GM12874 (cell line): Measurements from ENCODE around the gene FADD.

ENCODE experiments used
- CTCF ChIP-seq: IDR thresholded peaks from 2 replicates; pipeline ENCODE4 v1.5.1; 2011; ENCODE audit warnings: low read depth, mild to moderate bottlenecking, control low read depth, low read length, moderate library complexity; ENCODE audit not compliant: insufficient read depth

The FADD gene

DNA sequence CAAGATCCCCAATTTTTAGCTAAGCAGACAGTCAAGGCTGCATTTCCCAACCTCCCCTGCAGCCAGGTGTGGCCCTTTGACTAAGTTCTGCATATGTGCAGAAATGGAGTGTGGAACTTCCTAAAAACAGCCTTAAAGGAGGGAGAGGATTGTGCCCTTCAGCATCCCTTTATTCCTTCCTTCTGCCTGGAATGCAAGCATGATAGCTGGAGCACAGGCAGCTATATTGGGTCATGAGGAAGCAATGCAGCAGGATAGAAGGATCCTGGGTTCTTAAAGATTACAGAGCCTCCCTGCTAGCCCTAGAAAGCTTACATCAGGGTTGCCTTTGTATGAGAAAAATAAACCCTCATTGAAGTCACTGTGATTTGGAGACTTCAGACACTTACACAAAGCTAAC is 29.9 kb downstream of the FADD start:
- no peak for TF ChIP-seq CTCF

- TF ChIP-seq CTCF = no peak
Measured at GRCh38 chr11:70233511-70233934, 30.4 kb downstream of the FADD start.

DNA sequence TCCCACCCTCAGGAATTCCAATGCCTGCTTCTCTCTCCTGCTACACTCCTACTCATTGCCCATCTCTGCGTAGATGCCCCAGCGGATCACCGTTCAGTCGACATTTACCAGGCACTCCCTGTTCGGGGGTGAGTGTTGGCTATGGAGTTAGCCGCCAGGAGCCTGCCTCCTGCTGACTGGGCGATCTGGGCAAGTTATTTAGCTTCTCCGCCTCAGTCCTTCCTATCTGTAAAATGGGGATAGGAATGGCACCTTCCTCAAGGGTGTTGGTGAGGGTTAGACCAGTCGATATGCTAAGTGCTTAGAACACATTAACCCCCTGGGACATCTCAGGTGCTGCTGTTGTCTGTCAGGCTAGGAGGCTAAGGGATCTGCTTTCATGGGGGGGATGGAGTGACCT is 30.9 kb downstream of the FADD start:
- no peak for TF ChIP-seq CTCF

DNA sequence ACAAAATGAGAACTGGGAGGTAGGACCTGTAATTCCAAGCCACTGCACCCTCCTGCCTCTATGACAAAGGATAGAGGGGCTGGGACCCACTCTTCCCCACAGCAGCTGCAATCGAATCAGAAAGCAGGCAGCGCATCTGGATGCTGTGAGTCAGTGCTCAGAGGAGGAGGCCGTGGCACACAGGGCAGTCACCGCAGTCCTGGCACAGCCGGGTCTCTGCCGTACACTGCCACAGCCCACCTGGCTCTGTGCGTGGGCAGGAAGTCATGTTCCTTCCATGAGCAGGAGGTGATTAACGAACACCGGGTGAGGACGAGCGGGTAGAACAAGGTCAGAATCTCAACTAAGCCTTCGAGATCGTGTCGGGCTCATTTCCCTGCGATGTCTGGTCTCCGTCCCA is 37.2 kb downstream of the FADD start:
- no peak for TF ChIP-seq CTCF

- no peak for TF ChIP-seq CTCF
Measured at GRCh38 chr11:70241709-70242108, 38.6 kb downstream of the FADD start.

GRCh38 chr11:70242885-70243284 is 39.8 kb downstream of the FADD start:
- TF ChIP-seq CTCF = no peak

DNA sequence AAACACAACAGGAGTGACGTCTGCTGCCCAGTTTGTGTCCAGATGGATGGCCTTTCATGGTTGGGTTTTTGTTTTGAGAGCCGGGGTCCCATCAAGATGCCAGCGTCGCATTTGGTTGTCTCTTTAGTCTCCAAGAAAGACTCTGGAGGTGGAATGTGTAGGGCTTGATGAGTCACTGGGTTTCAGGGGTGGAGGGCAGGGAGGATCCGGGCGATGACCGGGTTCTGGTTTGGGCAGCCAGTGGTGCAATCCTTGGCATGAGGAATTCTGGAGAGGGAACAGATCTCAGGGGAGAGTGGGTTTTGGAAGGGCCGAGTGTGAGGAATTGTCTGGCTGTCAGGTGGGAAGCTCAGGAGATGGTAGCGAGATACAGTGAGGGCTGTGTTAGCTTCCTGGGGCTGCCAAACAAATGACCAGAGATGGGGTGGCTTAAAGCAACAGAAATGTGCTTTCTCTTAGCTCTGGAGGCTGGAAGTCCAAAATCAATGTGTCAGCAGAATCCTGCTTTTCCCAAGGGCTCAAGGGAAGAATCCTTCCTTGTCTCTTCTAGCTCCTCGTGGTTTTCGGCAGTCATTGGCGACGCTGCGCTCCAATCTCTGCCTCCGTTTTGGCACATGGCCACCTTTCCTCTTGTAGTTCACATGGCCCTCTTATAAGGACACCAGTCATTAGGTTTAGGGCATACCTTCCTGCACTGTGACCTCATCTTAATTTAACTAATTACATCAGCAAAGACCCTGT is 41.0 kb downstream of the FADD start:
- no peak for TF ChIP-seq CTCF

GRCh38 chr11:70244698-70245097 is 41.6 kb downstream of the FADD start:
- TF ChIP-seq CTCF = no peak
